Measurements from ENCODE around the gene SPON1.

GRCh38 chr11:13962562-13963168 lies at the start of gene SPON1:
- TF ChIP-seq, protein P1, sequence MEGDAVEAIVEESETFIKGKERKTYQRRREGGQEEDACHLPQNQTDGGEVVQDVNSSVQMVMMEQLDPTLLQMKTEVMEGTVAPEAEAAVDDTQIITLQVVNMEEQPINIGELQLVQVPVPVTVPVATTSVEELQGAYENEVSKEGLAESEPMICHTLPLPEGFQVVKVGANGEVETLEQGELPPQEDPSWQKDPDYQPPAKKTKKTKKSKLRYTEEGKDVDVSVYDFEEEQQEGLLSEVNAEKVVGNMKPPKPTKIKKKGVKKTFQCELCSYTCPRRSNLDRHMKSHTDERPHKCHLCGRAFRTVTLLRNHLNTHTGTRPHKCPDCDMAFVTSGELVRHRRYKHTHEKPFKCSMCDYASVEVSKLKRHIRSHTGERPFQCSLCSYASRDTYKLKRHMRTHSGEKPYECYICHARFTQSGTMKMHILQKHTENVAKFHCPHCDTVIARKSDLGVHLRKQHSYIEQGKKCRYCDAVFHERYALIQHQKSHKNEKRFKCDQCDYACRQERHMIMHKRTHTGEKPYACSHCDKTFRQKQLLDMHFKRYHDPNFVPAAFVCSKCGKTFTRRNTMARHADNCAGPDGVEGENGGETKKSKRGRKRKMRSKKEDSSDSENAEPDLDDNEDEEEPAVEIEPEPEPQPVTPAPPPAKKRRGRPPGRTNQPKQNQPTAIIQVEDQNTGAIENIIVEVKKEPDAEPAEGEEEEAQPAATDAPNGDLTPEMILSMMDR (IDR thresholded peaks at IDR 0.05; ENCODE audit: low read depth, low read length, missing input control) = no peak
- no peak for TF ChIP-seq JUND (IDR thresholded peaks at IDR 0.05)
- TF ChIP-seq, protein P2, sequence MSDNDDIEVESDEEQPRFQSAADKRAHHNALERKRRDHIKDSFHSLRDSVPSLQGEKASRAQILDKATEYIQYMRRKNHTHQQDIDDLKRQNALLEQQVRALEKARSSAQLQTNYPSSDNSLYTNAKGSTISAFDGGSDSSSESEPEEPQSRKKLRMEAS (IDR thresholded peaks at IDR 0.05) = no peak
- TF ChIP-seq YY1 (IDR thresholded peaks at IDR 0.05) = no peak
